GM11168 (cell line): Measurements from ENCODE around the gene C1orf105.
"Not testable (repeated sequence)": the region's sequence is repeated elsewhere in the genome, so short reads cannot be mapped to it uniquely, and the experiment has no call there.

Experiments used
- in situ Hi-C: fragments of 300-500 bp; cut with MboI; formaldehyde crosslinking; loops from one replicate; pipeline ENCODE4 v1.12.0; 2022; ENCODE audit warnings: low sequenced_read_pairs; ENCODE audit not compliant: unreplicated experiment

Gene C1orf105, protein sequence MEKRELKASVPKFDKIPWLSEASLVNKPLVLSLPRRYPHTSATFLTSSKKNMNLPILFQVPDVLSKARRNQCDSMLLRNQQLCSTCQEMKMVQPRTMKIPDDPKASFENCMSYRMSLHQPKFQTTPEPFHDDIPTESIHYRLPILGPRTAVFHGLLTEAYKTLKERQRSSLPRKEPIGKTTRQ

DNA sequence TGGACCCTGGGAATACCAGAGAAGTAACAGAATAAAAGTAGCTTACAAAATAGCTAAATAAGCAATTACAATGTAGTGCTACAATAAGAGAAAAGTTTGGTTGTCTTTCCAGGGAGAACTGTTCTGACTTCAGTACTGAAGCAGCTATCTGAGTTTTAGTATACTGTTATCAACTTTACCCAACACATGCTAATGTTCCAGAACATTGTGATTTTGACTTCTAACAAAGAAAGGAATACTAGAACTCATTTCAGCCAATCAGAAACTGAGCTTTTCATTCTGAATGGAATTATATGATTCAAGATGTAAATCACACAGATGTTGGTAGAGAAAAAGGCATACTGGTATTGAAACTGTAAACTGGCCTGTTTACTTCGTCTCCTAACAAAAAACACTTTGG is at the start of gene C1orf105:
TSS of gene C1orf105 (plus strand) at position 301 of the 400 bp plus-strand sequence. CDS start 201 bp downstream, outside the sequence.
- in situ Hi-C loops, result loop anchor here (25.0 kb wide), 1 partner anchor 333 kb away; no protein-coding TSS in a partner anchor

DNA sequence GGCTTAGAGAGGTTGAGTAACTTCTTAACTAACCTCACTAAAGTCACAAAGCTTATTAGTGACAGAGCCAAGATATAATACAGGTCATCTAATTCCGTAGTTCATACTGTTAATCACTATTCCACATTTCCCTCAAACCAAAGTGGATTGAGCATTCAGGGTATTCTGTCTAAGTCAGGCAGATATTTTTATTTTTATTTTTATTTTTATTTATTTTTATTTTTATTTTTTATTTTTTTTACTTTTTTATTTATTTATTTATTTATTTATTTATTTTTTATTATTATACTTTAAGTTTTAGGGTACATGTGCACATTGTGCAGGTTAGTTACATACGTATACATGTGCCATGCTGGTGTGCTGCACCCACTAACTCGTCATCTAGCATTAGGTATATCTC is 48.8 kb upstream of the C1orf105 start:
- in situ Hi-C loops, result not testable (repeated sequence)

- in situ Hi-C loops, result no loop called here
Measured at GRCh38 chr1:172373864-172374263, 46.6 kb upstream of the C1orf105 start.

- in situ Hi-C loops, result no loop called here
Measured at GRCh38 chr1:172375211-172375631, 45.3 kb upstream of the C1orf105 start.

- in situ Hi-C loops, result no loop called here
Measured at GRCh38 chr1:172376431-172376830, 44.1 kb upstream of the C1orf105 start.

DNA sequence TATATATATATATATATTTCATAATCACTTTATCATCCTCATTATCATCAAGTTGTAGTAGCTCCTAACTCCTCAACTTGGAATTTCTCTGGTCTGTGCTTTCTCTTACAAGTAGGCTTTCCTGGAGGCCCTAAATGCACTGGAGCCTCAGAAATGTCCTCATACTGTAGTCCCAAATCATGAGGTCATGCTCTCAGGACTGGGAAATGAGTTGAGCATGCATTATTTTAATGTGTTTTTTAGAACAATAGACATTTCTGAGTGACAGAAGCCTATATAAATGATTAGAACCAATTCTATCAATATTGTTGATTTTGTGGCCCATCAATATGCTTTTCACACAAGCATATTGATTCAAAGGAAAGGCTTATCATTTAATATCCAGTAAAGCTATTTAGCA is 42.9 kb upstream of the C1orf105 start:
- in situ Hi-C loops, result no loop called here

DNA sequence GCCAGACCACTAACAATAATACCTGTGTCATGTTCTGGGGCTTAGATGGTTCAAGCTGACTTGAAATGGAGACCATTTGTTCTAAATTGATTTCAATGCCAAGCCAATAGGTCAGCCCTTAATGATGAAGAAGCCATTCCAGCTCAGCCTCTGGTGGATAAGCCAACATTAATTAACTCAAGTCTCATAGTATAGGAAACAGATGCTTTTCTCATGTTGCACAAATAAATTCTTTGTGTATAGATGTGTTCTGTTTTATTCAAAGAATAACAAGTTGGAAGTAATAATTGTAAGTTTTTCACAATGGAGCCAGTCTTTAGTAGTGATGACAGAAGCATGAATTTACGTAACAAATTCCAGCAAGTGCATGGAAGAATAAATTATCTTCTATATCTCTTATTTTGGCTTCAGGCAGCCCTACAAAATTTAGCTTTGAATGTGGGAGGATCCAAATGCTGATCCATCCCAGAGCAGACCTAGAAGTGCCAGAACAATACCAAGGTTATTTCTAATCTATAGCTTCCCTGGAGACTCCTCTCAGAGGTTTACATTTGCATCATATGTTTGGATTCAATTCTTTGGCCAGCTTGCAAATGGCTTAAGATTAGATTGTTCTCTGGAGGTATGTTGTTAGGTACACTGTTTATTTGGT is 42.2 kb upstream of the C1orf105 start:
- in situ Hi-C loops, result no loop called here

DNA sequence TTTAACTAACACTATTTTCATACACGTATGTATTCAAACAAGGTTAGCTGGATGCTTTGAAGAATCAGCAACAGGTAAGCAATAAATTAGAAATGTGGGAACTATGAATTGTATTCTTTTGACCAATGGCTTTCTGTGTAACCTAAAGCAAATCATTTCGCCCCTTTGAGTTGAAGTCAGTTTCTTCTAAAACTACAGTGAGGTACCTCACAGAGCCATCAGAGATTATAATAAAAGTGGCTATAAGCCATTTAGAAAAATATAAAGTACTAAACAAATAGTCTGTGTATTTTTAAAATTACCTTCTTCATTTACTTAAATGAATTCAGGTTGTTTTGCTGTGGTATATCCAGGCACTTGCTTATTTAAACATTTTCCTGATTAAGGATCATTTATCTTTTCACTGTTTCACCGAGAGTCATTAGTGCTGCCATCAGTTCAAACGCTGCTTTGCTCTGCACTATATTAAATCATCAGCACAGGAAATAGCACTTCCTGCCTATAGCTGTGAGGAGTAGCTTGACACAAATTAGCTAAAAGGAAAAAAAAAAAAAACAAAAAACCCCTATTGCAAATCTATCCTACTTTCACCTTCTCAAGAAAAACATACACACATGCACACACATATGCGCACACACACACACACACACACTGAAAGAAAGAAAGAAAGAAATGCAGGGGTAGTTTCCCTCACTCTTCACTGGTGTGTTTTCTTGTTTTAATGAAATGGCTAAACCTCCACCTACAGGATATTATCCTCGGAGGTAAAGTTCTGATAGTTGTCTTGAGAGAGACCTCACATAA is 39.8 kb upstream of the C1orf105 start:
- in situ Hi-C loops, result no loop called here

DNA sequence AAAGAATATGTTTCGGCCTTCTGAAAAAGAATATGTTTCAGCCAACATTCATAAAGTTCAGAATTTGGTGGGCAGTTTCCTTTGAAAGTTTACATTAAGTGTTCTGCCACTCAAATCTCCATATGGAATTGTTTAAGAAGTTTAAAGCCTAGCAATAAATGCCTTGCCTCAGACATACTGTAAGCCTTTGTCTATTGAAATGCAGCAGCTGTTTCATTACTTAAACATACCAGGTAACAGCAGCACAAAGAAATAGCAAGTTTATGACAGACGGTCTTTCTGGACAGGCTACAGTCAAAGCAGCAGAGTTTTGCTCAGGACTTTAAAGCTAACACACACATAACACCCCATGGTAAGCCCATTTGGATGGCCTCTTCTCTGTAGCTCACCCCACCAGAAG is 38.5 kb upstream of the C1orf105 start:
- in situ Hi-C loops, result no loop called here

GRCh38 chr1:172382406-172382805 is 38.1 kb upstream of the C1orf105 start:
- in situ Hi-C loops, result no loop called here

GRCh38 chr1:172382990-172383389 is 37.5 kb upstream of the C1orf105 start:
- in situ Hi-C loops, result no loop called here

- in situ Hi-C loops, result no loop called here
Measured at GRCh38 chr1:172383536-172383935, 36.9 kb upstream of the C1orf105 start.

- in situ Hi-C loops, result no loop called here
Measured at GRCh38 chr1:172384656-172385055, 35.8 kb upstream of the C1orf105 start.

DNA sequence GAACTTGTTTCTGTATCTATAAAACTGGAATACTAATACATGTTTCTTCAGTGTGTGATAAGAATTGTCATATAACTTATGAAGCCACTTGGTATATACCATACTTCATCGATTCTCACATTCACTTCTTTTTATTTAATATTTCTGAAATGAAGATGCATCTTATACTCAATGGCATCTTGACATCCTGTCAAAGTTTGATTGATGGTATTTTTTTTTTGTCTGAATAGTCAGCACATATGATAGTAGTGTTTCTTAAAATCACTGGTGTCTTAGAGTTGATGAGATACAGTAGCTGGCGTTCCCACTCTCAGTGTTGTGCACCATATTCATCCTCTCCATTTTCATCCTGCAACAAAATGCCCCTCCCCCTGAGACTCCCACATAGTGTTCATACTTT is 34.4 kb upstream of the C1orf105 start:
- in situ Hi-C loops, result no loop called here

GRCh38 chr1:172388490-172388889 is 32.0 kb upstream of the C1orf105 start:
- in situ Hi-C loops, result no loop called here

- in situ Hi-C loops, result loop anchor here (5.0 kb wide), 1 partner anchor 33 kb away; no protein-coding TSS in a partner anchor
Measured at GRCh38 chr1:172390301-172390682, 30.2 kb upstream of the C1orf105 start.

DNA sequence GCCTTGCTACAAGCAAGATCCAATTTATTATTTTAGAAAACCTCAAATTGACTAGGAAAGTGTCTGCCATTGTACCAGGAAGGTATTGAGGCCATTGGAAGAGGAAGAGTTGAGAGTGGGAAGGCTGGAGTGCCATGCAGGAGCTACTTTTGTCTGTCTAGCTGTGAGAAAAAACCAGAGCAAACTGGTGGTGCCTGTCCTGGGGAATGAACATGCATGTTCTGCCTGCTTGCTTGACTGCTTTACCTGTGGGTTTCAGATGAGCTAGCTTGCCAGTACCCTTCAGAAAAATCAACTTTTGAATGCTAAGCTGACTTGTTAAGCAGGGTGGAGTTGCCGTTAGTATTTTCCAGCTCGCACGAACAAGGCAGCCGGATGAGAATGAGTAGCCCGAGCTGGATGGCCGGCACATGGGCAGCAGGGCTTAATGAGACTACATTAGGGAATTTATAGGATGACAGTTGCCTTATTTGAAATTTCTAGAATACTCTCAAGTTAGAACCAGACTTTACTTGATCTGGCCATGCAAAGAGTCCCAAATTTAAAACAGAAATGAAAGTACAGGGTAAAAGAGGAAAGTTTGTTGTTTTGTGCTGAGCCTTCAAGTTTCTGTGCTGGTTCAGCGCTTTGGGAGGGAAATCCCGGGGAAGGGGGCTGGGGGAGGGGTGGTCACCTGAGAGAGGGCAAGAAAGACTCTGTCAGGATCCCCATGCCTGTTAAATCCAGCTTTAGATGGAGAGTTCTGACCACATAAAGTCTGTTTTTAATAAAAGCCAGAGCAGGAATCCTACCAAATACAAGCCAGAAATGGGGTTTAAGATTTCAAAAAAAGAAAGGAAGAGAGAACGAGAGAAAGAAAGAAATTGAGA is 29.6 kb upstream of the C1orf105 start:
- in situ Hi-C loops, result loop anchor here (5.0 kb wide), 1 partner anchor 34 kb away; no protein-coding TSS in a partner anchor

DNA sequence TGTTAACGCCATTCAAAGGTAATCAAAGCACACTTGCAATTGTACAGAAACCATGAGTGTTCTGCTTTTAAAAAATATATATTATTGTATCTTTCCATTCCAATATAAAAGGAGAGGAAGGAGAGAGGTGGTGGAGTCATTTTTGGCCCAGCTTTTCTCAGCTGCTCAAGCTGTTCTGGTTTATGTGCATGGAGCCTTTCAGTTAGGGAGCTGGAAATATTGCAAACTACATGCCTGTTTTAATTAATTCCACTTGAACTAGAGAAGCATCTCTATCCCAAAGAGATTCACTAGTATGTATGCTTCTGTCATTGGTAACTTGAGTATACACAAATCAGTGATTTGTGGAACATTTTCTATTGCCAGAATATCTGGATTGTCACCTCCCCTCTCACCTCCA is 28.5 kb upstream of the C1orf105 start:
- in situ Hi-C loops, result loop anchor here (5.0 kb wide), 1 partner anchor 35 kb away; no protein-coding TSS in a partner anchor

- in situ Hi-C loops, result loop anchor here (5.0 kb wide), 1 partner anchor 36 kb away; no protein-coding TSS in a partner anchor
Measured at GRCh38 chr1:172393354-172393753, 27.1 kb upstream of the C1orf105 start.
